Keratinocyte (primary cell): ENCODE results near the gene CEP78. TPM values are rescaled to one million over a fixed set of nuclear protein-coding genes. Genes with fewer than 3 reads are reported as not detected.
A peak's percentile ranks its signal among the peaks of the same experiment; 100 is the strongest.
"Not testable (repeated sequence)": the region's sequence is repeated elsewhere in the genome, so short reads cannot be mapped to it uniquely, and the experiment has no call there.

Experiments used
- DNase-seq: peaks from one replicate; pipeline ENCODE4 v3.0.0-alpha.2; 2011; ENCODE audit warnings: low read depth, missing footprints, low spot score
- FAIRE-seq: peaks from 2 replicates; lab custom pipeline; 2011; peaks lifted over from hg19 to GRCh38; lab: Jason Lieb, UNC
- H2AFZ ChIP-seq: 2 replicates; pipeline ENCODE4 v1.6.0; 2012; ENCODE audit warnings: low read length, control low read depth, inconsistent platforms; ENCODE audit not compliant: control insufficient read depth
- H3K27ac ChIP-seq: 2 replicates; pipeline ENCODE4 v1.5.1; 2011; ENCODE audit warnings: low read length; ENCODE audit not compliant: control insufficient read depth, insufficient read depth
- H3K27me3 ChIP-seq: 3 replicates; pipeline ENCODE4 v1.6.0; 2011; ENCODE audit warnings: low read length; ENCODE audit not compliant: control insufficient read depth, insufficient read depth; ENCODE audit errors: extremely low read depth
- H3K36me3 ChIP-seq, 2 experiments: 2 replicates in 1 of 2; 3 replicates in 1 of 2; pipeline ENCODE4 v1.5.1; 2011; ENCODE audit warnings: low read length in 2 of 2, mild to moderate bottlenecking in 1 of 2; ENCODE audit not compliant: control insufficient read depth in 2 of 2, insufficient read depth in 2 of 2; ENCODE audit errors: extremely low read depth in 1 of 2
- H3K4me1 ChIP-seq: 3 replicates; pipeline ENCODE4 v1.5.1; 2011; ENCODE audit warnings: low read length; ENCODE audit not compliant: control insufficient read depth, insufficient read depth; ENCODE audit errors: extremely low read depth
- H3K4me2 ChIP-seq: 3 replicates; pipeline ENCODE4 v1.6.0; 2011; ENCODE audit warnings: low read depth, low read length; ENCODE audit not compliant: control insufficient read depth, insufficient read depth; ENCODE audit errors: extremely low read depth
- H3K4me3 ChIP-seq, 3 experiments: fragments of 200-600 bp in 1 of 3; sonication (generic) in 1 of 3; 2 replicates in 2 of 3; 3 replicates in 1 of 3; pipeline ENCODE4 v1.5.1; 2011 to 2016; ENCODE audit warnings: low read length in 3 of 3, mild to moderate bottlenecking in 3 of 3, control low read depth in 2 of 3, inconsistent platforms in 1 of 3, low read depth in 1 of 3, mixed read lengths in 1 of 3, mixed run types in 1 of 3, moderate library complexity in 1 of 3; ENCODE audit not compliant: control insufficient read depth in 2 of 3, insufficient read depth in 2 of 3; ENCODE audit errors: extremely low read depth in 1 of 3
- H3K79me2 ChIP-seq: 2 replicates; pipeline ENCODE4 v1.6.0; 2012; ENCODE audit warnings: low read length; ENCODE audit not compliant: control insufficient read depth, insufficient read depth
- H3K9ac ChIP-seq: 3 replicates; pipeline ENCODE4 v1.6.0; 2011; ENCODE audit warnings: low read length; ENCODE audit not compliant: control insufficient read depth, insufficient read depth; ENCODE audit errors: extremely low read depth
- H3K9me1 ChIP-seq: 3 replicates; pipeline ENCODE4 v1.6.0; 2011; ENCODE audit warnings: low read length; ENCODE audit not compliant: control insufficient read depth, insufficient read depth; ENCODE audit errors: extremely low read depth
- H3K9me3 ChIP-seq: 2 replicates; pipeline ENCODE4 v1.5.1; 2012; ENCODE audit warnings: low read depth, low read length; ENCODE audit not compliant: control insufficient read depth
- H4K20me1 ChIP-seq: 3 replicates; pipeline ENCODE4 v1.6.0; 2011; ENCODE audit warnings: low read length; ENCODE audit not compliant: control insufficient read depth, insufficient read depth; ENCODE audit errors: extremely low read depth
- EZH2 ChIP-seq: IDR thresholded peaks from one replicate; pipeline ENCODE4 v1.6.1; 2012; ENCODE audit warnings: inconsistent platforms, mild to moderate bottlenecking, low read length, moderate library complexity
- dilution Hi-C: fragments of 300-500 bp; cut with MboI; formaldehyde crosslinking; loops from one replicate; pipeline ENCODE4 v1.7.0; 2020; ENCODE audit warnings: low sequenced_read_pairs; ENCODE audit not compliant: extremely low pct_ligation_motif_present
- polyA plus RNA-seq, 5 experiments: library from polyadenylated mRNA; depleted of rRNA in 3 of 5; stranded (reverse) in 3 of 5; stranded (forward) in 1 of 5; unstranded in 1 of 5; fragments of >200 nt; gene quantifications; 1 replicate in 1 of 5; 2 replicates in 3 of 5; 3 replicates in 1 of 5; pipeline versions ENCODE4 v1.2.1 to v1.2.3, GENCODE V29; 2011 to 2012; ENCODE audit warnings: missing spikeins in 2 of 5, low read depth in 1 of 5, low replicate concordance in 1 of 5
- TF ChIP-seq, protein P1 (sequence below), 3 experiments: IDR thresholded peaks in 1 of 3; conservative IDR thresholded peaks in 1 of 3; optimal IDR thresholded peaks in 1 of 3; 2 replicates in 2 of 3; 3 replicates in 1 of 3; pipeline versions ENCODE3 to v1.5.1; 2011; ENCODE audit warnings: low read length in 3 of 3, mild to moderate bottlenecking in 3 of 3, moderate library complexity in 2 of 3, control low read depth in 1 of 3, inconsistent platforms in 1 of 3; ENCODE audit not compliant: insufficient read depth in 2 of 3; ENCODE audit errors: extremely low read depth in 1 of 3

The CEP78 gene
- polyA plus RNA-seq, 1 donor (not counting 4 experiments of a cell fraction or from before 2014, with no cell fraction given): 13.2 TPM

DNA sequence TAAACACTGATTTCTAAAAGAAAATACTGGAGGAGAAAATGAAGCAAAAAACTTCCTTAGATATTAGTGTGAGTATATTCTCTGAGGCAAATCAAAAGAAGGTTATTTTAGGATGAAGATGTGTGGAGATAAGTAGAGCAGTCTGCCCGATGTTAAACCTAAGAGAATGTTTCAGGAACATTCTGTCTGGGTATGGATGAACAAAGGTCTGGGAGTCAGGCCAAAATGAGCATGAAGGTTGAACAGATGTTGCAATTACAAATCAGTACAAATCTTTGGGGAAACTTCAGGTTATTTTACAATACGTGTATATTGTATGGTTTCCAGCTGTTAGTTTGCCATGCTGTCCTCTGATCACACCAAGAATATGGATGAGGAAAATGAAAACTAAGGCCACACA, 14.4 kb upstream of the CEP78 start:
- Histone ChIP-seq H3K9me3 (no peaks in the 10 kb centered on the region), H2AFZ (no peak overlapping the region), H4K20me1 (no peaks in the 10 kb centered on the region), H3K4me3 (no peak overlapping the region), H3K36me3 (no peaks in the 10 kb centered on the region), H3K79me2 (no peaks in the 10 kb centered on the region), H3K9ac (no peak overlapping the region), H3K27me3 (no peaks in the 10 kb centered on the region), H3K4me2 (no peak overlapping the region), H3K9me1 (no peaks in the 10 kb centered on the region), H3K27ac (no peak overlapping the region), H3K4me1 (no peaks in the 10 kb centered on the region)
- dilution Hi-C loops: no loop called here
- DNase-seq: no peak
- FAIRE-seq: no peak
- TF ChIP-seq EZH2: no peak
- TF ChIP-seq, protein P1, sequence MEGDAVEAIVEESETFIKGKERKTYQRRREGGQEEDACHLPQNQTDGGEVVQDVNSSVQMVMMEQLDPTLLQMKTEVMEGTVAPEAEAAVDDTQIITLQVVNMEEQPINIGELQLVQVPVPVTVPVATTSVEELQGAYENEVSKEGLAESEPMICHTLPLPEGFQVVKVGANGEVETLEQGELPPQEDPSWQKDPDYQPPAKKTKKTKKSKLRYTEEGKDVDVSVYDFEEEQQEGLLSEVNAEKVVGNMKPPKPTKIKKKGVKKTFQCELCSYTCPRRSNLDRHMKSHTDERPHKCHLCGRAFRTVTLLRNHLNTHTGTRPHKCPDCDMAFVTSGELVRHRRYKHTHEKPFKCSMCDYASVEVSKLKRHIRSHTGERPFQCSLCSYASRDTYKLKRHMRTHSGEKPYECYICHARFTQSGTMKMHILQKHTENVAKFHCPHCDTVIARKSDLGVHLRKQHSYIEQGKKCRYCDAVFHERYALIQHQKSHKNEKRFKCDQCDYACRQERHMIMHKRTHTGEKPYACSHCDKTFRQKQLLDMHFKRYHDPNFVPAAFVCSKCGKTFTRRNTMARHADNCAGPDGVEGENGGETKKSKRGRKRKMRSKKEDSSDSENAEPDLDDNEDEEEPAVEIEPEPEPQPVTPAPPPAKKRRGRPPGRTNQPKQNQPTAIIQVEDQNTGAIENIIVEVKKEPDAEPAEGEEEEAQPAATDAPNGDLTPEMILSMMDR (optimal IDR thresholded peaks at IDR 0.05 in 1 of 3, IDR thresholded peaks at IDR 0.05 in 1 of 3, conservative IDR thresholded peaks at IDR 0.05 in 1 of 3; ENCODE audit: extremely low read depth in 1 of 3, insufficient read depth in 2 of 3, low read length in 3 of 3): no peak

DNA sequence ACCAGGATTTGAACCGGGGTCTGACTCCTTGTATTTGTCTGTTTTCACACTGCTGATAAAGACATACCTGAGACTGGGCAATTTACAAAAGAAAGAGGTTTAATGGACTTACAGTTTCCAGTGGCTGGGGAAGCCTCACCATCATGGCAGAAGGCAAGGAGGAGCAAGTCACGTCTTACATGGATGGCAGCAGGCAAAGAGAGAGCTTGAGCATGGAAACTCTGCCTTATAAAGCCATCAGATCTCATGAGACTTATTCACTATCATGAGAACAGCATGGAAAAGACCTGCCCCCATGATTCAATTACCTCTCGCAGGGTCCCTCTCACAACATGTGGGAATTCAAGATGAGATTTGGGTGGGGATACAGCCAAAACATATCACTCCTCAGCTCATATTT, 14.0 kb upstream of the CEP78 start:
- H3K36me3 ChIP-seq, H3K9ac ChIP-seq, H3K27ac ChIP-seq, H3K79me2 ChIP-seq, H3K4me2 ChIP-seq, H3K9me1 ChIP-seq, DNase-seq, H3K4me3 ChIP-seq, H2AFZ ChIP-seq, FAIRE-seq, H3K27me3 ChIP-seq, H4K20me1 ChIP-seq, dilution Hi-C loops, H3K9me3 ChIP-seq, H3K4me1 ChIP-seq: not testable (repeated sequence)

DNA sequence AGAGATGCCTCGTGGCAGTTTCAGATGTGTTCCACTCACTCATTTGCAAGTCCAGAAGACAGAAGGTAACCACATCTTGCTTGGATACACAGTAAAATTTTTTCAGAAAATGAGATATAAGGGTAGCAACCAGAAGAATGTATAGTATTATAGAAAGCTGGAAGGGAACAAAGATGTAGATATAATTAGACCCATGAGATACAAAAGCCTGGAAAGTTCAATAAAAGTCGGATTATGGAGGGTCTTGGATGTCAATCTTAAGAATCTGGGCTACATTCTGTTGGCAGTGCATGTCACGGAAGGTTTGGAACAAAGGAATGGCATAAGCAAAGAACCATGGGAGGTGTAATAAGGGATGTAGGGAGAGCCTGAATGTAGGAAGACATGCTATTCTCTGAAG, 5.1 kb upstream of the CEP78 start:
- H4K20me1 ChIP-seq: no peaks in the 10 kb centered on the region
- H3K4me3 ChIP-seq: no peak overlapping the region
- H3K36me3 ChIP-seq: no peaks in the 10 kb centered on the region
- no peaks in the 10 kb centered on the region for H3K27me3 ChIP-seq
- FAIRE-seq (peak; percentile 41), DNase-seq (no peak)
- no peaks in the 10 kb centered on the region for H3K9me1 ChIP-seq
- TF ChIP-seq EZH2: no peak
- TF ChIP-seq, protein P1 (optimal IDR thresholded peaks at IDR 0.05 in 1 of 3, IDR thresholded peaks at IDR 0.05 in 1 of 3, conservative IDR thresholded peaks at IDR 0.05 in 1 of 3; ENCODE audit: extremely low read depth in 1 of 3, insufficient read depth in 2 of 3, low read length in 3 of 3): no peak
- H3K79me2 ChIP-seq: no peaks in the 10 kb centered on the region
- H2AFZ ChIP-seq: no peak overlapping the region
- H3K4me1 ChIP-seq: peaks cover 5% of the 10 kb centered on the region
- H3K27ac ChIP-seq: no peak overlapping the region
- H3K9me3 ChIP-seq: no peaks in the 10 kb centered on the region
- no peak overlapping the region for H3K9ac ChIP-seq
- no peak overlapping the region for H3K4me2 ChIP-seq
- dilution Hi-C loops: no loop called here

DNA sequence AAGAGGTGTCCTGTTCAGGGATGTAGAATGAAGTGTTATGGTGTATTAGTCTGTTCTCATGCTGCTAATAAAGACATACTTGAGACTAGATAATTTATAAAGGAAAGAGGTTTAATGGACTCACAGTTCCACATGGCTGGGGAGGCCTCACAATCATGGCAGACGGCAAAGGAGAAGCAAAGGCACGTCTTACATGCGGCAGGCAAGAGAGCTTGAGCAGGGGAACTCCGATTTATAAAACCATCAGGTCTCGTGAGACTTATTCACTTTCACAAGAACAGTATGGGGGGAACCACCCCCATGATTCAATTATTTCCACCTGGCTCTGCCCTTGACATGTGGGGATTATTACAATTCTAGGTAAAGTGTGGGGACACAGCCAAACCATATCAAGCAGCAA, 3.4 kb upstream of the CEP78 start:
- H3K27me3 ChIP-seq, H3K9me1 ChIP-seq, FAIRE-seq, H3K36me3 ChIP-seq, H3K4me3 ChIP-seq, H3K9ac ChIP-seq, H2AFZ ChIP-seq, dilution Hi-C loops, H3K27ac ChIP-seq, H3K4me2 ChIP-seq, H4K20me1 ChIP-seq, H3K9me3 ChIP-seq, DNase-seq: not testable (repeated sequence)
- peaks cover 11% of the 10 kb centered on the region for H3K4me1 ChIP-seq
- H3K79me2 ChIP-seq: peaks cover 12% of the 10 kb centered on the region
